ENCODE data around the gene NAIF1. TPM values are rescaled to one million over a fixed set of nuclear protein-coding genes. Genes with fewer than 3 reads are reported as not detected.

The NAIF1 gene
- total RNA-seq, 4 donors from 2014 or later = 7.4 to 26.1 (median 11.8) TPM

- Histone ChIP-seq H3K27ac (peak overlapping the region; percentile 52 to 71 (median 65)), H3K27me3 (no peaks in the 10 kb centered on the region), H3K4me1 (peaks cover 0 to 50% (median 0%) of the 10 kb centered on the region in 4 donors), H3K36me3 (no peaks in the 10 kb centered on the region), H3K9me3 (no peaks in the 10 kb centered on the region), H3K4me3 (no peak overlapping the region)
- no peak for DNase-seq
- TF ChIP-seq CTCF (IDR thresholded peaks at IDR 0.05) (no peak), POLR2A (IDR thresholded peaks at IDR 0.05) (no peak)
Observed at GRCh38 chr9:128055344-128056040, 11.6 kb downstream of the NAIF1 start.

GRCh38 chr9:128054087-128054486 lies 13.0 kb downstream of the NAIF1 start:
- no peak for DNase-seq
- Histone ChIP-seq H3K36me3 (no peaks in the 10 kb centered on the region), H3K4me3 (no peak overlapping the region), H3K4me1 (peaks cover 0 to 50% (median 0%) of the 10 kb centered on the region in 4 donors), H3K9me3 (no peaks in the 10 kb centered on the region), H3K27me3 (no peaks in the 10 kb centered on the region), H3K27ac (peak overlapping the region; percentile 25 to 85 (median 62))
- TF ChIP-seq POLR2A (IDR thresholded peaks at IDR 0.05) (no peak), CTCF (IDR thresholded peaks at IDR 0.05) (no peak)

- no peak for DNase-seq
- TF ChIP-seq POLR2A (IDR thresholded peaks at IDR 0.05) = no peak
- TF ChIP-seq CTCF (IDR thresholded peaks at IDR 0.05) = no peak
- Histone ChIP-seq H3K27me3 (no peaks in the 10 kb centered on the region), H3K27ac (peak overlapping the region in 2 of 4 donors; percentile 25 to 85), H3K36me3 (no peaks in the 10 kb centered on the region), H3K4me3 (no peak overlapping the region), H3K9me3 (no peaks in the 10 kb centered on the region), H3K4me1 (peaks cover 0 to 50% (median 0%) of the 10 kb centered on the region in 4 donors)
Observed at GRCh38 chr9:128053560-128053959, 13.6 kb downstream of the NAIF1 start.

GRCh38 chr9:128051932-128052709 lies 15.0 kb downstream of the NAIF1 start:
- DNase-seq = peak; percentile 25 to 91 (median 89)
- Histone ChIP-seq H3K27ac (peak overlapping the region in 3 of 4 donors; percentile 20 to 93 (median 85)), H3K4me3 (peak overlapping the region in 1 of 4 donors; percentile 20), H3K9me3 (no peaks in the 10 kb centered on the region), H3K4me1 (peaks cover 0 to 38% (median 0%) of the 10 kb centered on the region in 4 donors), H3K27me3 (no peaks in the 10 kb centered on the region), H3K36me3 (no peaks in the 10 kb centered on the region)
- peak in 1 of 6 experiments; percentile 13 for TF ChIP-seq CTCF (IDR thresholded peaks at IDR 0.05)
- peak in 1 of 2 donors; percentile 29 for TF ChIP-seq POLR2A (IDR thresholded peaks at IDR 0.05)

- Histone ChIP-seq H3K36me3 (no peaks in the 10 kb centered on the region), H3K4me3 (no peak overlapping the region), H3K27ac (no peak overlapping the region), H3K27me3 (no peaks in the 10 kb centered on the region), H3K9me3 (no peaks in the 10 kb centered on the region), H3K4me1 (peaks cover 0 to 16% (median 0%) of the 10 kb centered on the region in 4 donors)
- no peak for DNase-seq
- TF ChIP-seq POLR2A (IDR thresholded peaks at IDR 0.05) = no peak
- TF ChIP-seq CTCF (IDR thresholded peaks at IDR 0.05) = no peak
Observed at GRCh38 chr9:128049843-128050242, 17.3 kb downstream of the NAIF1 start.
